LoVo (cell line): ENCODE data around the gene C5orf63.
"Not testable (repeated sequence)": the region's sequence is repeated elsewhere in the genome, so short reads cannot be mapped to it uniquely, and the experiment has no call there.

Experiments
- DNase-seq: peaks from one replicate; pipeline ENCODE4 v3.0.0-alpha.2; 2016; ENCODE audit warnings: low spot score

Gene C5orf63

GRCh38 chr5:127074466-127074865, 1.2 kb upstream of the C5orf63 start:
- DNase-seq: no peak

- DNase-seq: no peak
Observed at GRCh38 chr5:127070243-127070642, 3.1 kb downstream of the C5orf63 start.

GRCh38 chr5:127068493-127069214, 4.6 kb downstream of the C5orf63 start:
- no peak for DNase-seq

- DNase-seq: no peak
Observed at GRCh38 chr5:127066721-127067120, 6.6 kb downstream of the C5orf63 start.

- no peak for DNase-seq
Observed at GRCh38 chr5:127064253-127064840, 9.0 kb downstream of the C5orf63 start.

- no peak for DNase-seq
Observed at GRCh38 chr5:127063257-127063913, 9.9 kb downstream of the C5orf63 start.

GRCh38 chr5:127061956-127062355, 11.3 kb downstream of the C5orf63 start:
- no peak for DNase-seq

GRCh38 chr5:127061537-127061936, 11.8 kb downstream of the C5orf63 start:
- no peak for DNase-seq

- no peak for DNase-seq
Observed at GRCh38 chr5:127060470-127060985, 12.8 kb downstream of the C5orf63 start.

GRCh38 chr5:127056896-127057295, 16.4 kb downstream of the C5orf63 start:
- no peak for DNase-seq

GRCh38 chr5:127055880-127056653, 17.2 kb downstream of the C5orf63 start:
- DNase-seq: no peak

GRCh38 chr5:127053551-127053950, 19.8 kb downstream of the C5orf63 start:
- not testable (repeated sequence) for DNase-seq

- DNase-seq: no peak
Observed at GRCh38 chr5:127053049-127053448, 20.3 kb downstream of the C5orf63 start.

GRCh38 chr5:127051591-127051990, 21.7 kb downstream of the C5orf63 start:
- DNase-seq: no peak

- DNase-seq: no peak
Observed at GRCh38 chr5:127046343-127047072, 26.8 kb downstream of the C5orf63 start.

- DNase-seq: no peak
Observed at GRCh38 chr5:127042593-127042992, 30.7 kb downstream of the C5orf63 start.

- peak; percentile 32 for DNase-seq
Observed at GRCh38 chr5:127041571-127041970, 31.7 kb downstream of the C5orf63 start.

- peak; percentile 84 for DNase-seq
Observed at GRCh38 chr5:127040796-127041520, 32.3 kb downstream of the C5orf63 start.

- DNase-seq: no peak
Observed at GRCh38 chr5:127038550-127038949, 34.8 kb downstream of the C5orf63 start.

GRCh38 chr5:127031863-127032232, 41.5 kb downstream of the C5orf63 start:
- DNase-seq: no peak
